Effector CD4-positive, alpha-beta T cell (primary cell): ENCODE data around the gene OMP.

Experiments used
- DNase-seq: peaks from one replicate; pipeline ENCODE4 v3.0.0-alpha.2; 2020

OMP gene

GRCh38 chr11:77142091-77142975, 39.7 kb downstream of the OMP start:
- no peak for DNase-seq

DNA sequence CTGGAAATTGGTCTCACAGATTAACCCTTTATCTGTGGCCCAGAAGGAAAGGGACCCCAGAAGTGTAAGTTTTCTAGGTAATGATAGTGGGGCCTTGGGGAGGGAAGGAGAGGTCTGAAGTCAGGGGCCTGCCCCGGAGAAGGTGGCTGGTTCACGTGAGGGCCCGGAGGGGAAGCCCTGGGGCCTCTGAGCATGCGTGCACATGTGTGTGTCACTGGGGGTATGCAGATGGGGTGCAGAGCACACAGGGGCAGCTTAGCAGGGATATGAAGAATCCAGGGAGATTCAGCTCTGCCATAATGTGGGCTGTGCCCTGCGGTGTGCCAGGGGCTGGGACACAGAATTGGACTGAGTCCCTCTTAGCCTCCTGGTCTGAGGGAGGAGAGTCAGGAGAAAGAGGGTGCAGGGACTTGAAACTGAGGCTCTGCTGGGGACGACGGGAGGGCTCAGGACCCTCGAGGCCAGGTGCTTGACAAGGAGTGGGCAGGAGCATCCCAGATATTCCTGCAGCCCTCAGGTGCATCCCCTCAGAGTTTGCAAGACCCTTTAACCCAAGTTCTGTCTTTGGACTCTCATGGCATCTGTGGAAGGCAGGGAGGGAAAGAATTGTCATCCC, 40.9 kb downstream of the OMP start:
- no peak for DNase-seq

DNA sequence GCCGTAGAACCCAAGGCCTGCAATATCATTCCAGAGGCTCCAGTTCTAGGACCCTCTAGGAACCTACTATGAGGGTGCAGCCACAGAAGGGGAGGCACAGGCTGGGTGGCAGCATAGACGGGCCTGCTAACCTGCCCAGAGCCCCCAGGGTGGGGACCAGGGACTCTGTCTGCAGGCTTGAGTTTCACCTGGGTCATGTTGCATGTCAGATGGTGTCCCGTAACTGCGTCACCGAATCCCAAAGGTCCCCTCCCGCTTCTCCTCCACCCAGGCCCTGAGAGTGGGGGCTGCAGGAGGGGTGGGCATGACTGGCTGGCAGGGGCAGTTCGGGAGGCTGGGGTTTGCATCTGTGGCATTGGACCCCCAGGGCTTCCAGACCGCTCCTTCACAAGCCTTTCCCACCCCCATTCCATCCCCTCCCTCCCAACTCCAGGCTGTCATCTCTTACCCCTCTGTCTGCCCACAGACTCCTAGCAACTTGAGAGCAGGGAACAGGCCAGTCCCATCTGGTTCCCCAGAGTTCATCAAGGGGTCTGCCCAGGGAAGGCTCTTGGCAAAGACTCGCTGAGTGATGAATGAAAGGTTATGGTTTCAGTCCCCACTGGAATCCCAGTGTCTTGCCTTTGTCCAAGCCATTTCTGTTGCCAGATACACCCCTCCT, 41.7 kb downstream of the OMP start:
- DNase-seq: no peak

- DNase-seq: no peak
Measured at GRCh38 chr11:77144857-77145428, 42.3 kb downstream of the OMP start.

- no peak for DNase-seq
Measured at GRCh38 chr11:77146261-77147035, 43.8 kb downstream of the OMP start.

DNA sequence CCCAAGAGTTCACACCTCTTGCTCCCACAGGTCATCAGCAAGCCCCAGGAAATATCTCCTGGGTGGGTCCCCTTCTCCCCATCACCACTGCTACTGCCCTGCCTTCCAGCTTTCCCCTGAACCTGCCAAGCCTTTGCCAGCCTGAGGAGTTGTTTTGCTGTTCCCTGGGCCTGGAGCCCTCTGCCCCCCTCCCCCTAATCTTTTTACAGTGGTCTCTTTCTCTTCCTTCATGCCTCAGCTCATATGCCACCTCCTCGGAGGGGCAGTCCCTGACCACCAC, 44.3 kb downstream of the OMP start:
- no peak for DNase-seq

GRCh38 chr11:77147668-77148321, 45.2 kb downstream of the OMP start:
- DNase-seq: no peak

DNA sequence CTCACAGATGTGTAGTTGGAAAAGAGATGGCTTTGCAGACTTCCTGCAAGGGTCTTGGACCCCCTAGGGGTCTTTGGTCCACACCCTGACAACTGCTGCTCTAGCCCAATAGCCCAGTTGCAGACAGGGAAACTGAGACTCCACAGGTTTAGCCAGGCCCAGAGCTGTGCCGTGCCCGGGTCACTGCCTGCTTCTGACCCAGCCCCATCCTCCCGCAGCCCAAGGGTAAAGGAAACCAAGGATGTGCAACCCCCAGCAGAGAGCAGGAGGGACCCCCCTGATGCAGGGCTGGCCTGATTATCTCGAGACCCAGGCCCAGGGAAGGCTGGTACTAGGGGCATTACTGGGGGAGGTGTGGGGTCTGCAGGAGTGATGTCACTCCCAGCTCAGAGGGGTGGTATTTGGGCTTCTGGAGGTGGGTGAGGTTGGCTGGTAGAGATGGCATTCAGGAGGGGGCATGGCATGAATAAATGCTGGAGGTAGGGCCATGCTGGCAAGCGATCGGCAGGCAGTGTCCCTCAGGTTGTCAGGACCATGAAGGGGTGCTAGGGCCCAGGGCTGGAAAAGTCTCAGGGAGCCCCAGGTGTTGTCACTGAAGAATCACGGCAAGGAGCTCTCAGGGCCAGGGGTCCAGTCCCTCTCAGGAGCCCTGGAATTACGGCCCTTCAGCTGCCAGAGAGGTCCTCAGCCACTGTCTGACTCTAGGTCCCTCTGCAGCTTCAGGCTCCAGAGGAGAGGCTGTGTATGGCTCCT, 46.5 kb downstream of the OMP start:
- no peak for DNase-seq

DNA sequence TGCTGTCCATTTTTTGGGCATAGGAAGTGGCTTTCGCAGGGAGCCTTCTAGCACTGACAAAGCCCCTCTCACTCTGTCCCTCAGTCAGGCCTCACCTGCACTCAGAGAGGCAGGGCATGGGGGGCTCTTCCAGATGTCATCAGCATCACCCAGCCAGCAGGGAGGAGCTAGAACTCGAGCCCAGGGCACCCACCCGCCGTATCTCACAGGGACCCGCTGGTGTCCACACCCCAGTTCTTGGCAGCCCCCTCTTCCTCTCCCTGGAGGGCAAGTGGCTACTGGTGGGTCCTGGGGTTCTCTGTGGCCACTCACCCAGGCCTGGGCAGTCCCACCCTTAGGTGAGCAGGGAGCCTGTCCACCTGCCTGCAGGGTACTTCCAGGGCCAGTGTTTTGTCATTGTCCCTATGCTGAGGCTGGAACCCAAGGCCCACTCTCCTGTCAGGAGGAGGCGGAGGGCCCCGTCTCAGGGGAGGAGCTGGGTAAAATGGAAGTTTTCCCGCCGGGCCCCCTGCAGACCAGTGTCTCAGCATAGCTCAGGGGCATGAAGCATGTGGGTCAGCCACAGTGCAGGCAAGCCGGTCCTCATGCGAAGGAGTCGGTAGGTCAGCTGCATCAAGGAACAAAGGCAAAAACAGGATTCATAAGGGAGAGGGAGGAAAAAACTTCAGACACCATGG, 47.2 kb downstream of the OMP start:
- no peak for DNase-seq

- DNase-seq: no peak
Measured at GRCh38 chr11:77150836-77151235, 48.2 kb downstream of the OMP start.

DNA sequence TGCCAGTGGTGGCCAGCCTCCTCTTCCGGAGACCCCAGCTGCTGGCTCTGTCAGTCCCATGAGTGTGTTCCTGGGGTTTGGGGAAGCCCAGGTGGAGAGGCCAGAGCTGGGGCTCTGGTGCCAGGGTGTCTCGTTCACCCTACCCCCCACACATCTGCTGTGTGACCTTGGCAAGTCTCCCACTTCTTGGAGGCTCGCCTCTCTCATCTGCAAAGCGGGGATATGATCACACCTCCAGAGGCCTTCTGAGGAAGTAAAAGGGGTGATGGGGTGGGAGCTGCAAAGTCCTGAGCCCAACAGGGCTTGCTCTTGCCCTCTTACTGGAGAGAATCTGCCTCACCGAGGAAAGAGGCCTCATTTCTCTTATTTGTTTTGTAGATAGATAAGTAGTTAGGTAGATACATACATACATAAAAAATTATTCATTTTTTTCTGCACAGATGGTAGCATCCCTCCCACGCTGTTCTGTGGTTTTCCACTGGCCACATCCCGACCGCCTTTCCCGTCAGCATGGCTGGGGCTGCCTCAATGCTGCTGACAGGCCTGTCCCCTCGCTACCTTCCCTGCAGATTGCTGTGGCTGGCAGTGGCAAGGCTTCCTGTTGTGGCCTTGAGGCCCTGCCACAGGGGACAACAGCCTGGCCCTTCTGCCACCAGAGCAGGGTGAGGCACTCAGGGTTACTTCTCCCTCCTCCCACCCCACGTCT, 49.3 kb downstream of the OMP start:
- DNase-seq: peak; percentile 20

DNA sequence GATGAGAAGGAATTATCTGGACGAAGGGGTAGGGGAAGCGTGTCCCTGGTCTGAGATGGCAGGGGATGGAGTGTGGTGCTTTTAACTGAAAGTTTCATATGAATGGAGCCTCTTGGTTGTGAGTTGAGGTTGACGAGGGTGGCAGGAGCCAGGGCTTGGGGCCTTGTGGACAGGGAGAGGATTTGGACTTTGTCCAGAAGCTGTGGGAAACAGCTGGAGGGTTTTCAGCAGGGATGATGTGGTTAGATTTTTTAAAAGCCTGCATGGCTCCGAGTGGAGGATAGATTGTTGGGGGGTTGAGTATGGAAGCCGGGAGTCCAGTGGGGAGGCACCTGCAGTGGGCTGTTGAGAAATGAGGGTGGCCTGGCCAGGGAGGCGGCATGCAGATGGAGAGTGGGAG, 50.2 kb downstream of the OMP start:
- no peak for DNase-seq
